Right lobe of liver (tissue), 6 donors: ENCODE measurements around the gene SPAAR. TPM values are rescaled to one million over a fixed set of nuclear protein-coding genes. Genes with fewer than 3 reads are reported as not detected.

Source experiments
- ATAC-seq, 4 donors: fragments of 200-7000 bp; cut with Tn5 transposase; one replicate each; pipeline ENCODE4 v1.9.1; 2020; ENCODE audit warnings: mild to moderate bottlenecking in 4 of 4, moderate library complexity in 4 of 4
- DNase-seq, 3 donors: peaks; one replicate each; pipeline ENCODE4 v3.0.0-alpha.2; 2020
- H3K27ac ChIP-seq, 3 donors: fragments of 200-600 bp; one replicate each; pipeline ENCODE4 v1.8.0; 2022
- H3K27me3 ChIP-seq, 2 donors: fragments of 200-600 bp; one replicate each; pipeline ENCODE4 v1.8.0; 2022
- H3K36me3 ChIP-seq, 4 donors: fragments of 200-600 bp; sonication (generic) in 1 of 4; one replicate each; pipeline versions ENCODE4 v1.5.1 to v1.8.0; 2017 to 2022; ENCODE audit warnings: control low read depth in 1 of 4
- H3K4me1 ChIP-seq, 4 donors: fragments of 200-600 bp; sonication (generic) in 1 of 4; one replicate each; pipeline versions ENCODE4 v1.5.1 to v1.8.0; 2017 to 2022; ENCODE audit warnings: control low read depth in 1 of 4
- H3K4me3 ChIP-seq, 3 donors: fragments of 200-600 bp; one replicate each; pipeline ENCODE4 v1.8.0; 2022
- H3K9me3 ChIP-seq, 4 donors: fragments of 200-600 bp; sonication (generic) in 1 of 4; one replicate each; pipeline versions ENCODE4 v1.5.1 to v1.8.0; 2017 to 2022; ENCODE audit warnings: control low read depth in 1 of 4
- POLR2A ChIP-seq: fragments of 450-650 bp; IDR thresholded peaks from one replicate; pipeline ENCODE4 v1.6.1; 2017; ENCODE audit warnings: antibody characterized with exemption, mild to moderate bottlenecking
- WGBS: methylation state at CpG from one replicate; pipeline ENCODE4 v1.1.6; 2018; ENCODE audit warnings: low coverage, low lambda C conversion rate; ENCODE audit not compliant: insufficient coverage; ENCODE audit errors: missing lambda C conversion rate; 5-methylcytosine and 5-hydroxymethylcytosine counted together
- intact Hi-C, 2 donors: fragments of 100-400 bp; cut with DNase I; formaldehyde crosslinking; loops; one replicate each; pipeline versions ENCODE4 v1.11.2 to v1.14.1; 2022
- total RNA-seq, 6 experiments: library from RNA; depleted of rRNA in 2 of 6; stranded (reverse); fragments of >200 nt in 2 of 6; fragmentation: NEBNext Ultra II Directional in 3 of 6; extraction: Animal tissue kit (Norgen Biotek cat#: 25700) in 3 of 6; gene quantifications; one replicate each; pipeline versions ENCODE4 v1.1.0 to v1.2.4, GENCODE V29; 2016 to 2023
- TF ChIP-seq, protein P1 (sequence below), 4 donors: fragments of 200-600 bp in 3 of 4; fragments of 450-650 bp in 1 of 4; IDR thresholded peaks; one replicate each; pipeline versions ENCODE4 v1.5.1 to v1.8.0; 2016 to 2022; ENCODE audit warnings: antibody characterized with exemption in 4 of 4, mild to moderate bottlenecking in 2 of 4
- donor health status: DM: no; HTN: yes; CAD: no.
- donor health status: DM: no; HTN: no; CAD: no.
- donor health status: DM: no; HTN: no; CAD: no.
- donor health status: DM: no; HTN: yes; CAD: no.
- donor health status: DM: no; HTN: yes; CAD: no.

Gene SPAAR
- total RNA-seq, 6 experiments from 2014 or later: 0.37 to 1.4 (median 0.84) TPM

DNA sequence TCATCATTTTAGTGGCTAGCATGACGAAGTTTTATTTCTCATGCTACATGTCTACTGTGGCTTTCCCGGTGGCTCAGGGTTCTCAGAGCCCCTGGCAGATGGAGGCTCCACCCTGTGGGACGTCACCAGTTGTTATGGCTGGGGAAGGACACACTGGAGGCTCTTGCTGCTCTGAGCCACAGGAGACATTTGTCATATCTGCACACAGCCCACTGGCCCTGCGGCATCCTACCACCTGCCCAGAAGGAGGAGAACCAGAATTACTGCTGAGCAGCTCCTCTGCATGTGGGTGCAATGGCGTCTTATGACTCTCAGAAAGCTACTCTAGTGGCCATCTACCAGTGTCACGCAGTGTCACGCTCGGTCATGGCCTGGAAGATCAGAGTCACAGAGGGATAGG is 45.7 kb upstream of the SPAAR start:
- TF ChIP-seq POLR2A: no peak
- TF ChIP-seq, protein P1, sequence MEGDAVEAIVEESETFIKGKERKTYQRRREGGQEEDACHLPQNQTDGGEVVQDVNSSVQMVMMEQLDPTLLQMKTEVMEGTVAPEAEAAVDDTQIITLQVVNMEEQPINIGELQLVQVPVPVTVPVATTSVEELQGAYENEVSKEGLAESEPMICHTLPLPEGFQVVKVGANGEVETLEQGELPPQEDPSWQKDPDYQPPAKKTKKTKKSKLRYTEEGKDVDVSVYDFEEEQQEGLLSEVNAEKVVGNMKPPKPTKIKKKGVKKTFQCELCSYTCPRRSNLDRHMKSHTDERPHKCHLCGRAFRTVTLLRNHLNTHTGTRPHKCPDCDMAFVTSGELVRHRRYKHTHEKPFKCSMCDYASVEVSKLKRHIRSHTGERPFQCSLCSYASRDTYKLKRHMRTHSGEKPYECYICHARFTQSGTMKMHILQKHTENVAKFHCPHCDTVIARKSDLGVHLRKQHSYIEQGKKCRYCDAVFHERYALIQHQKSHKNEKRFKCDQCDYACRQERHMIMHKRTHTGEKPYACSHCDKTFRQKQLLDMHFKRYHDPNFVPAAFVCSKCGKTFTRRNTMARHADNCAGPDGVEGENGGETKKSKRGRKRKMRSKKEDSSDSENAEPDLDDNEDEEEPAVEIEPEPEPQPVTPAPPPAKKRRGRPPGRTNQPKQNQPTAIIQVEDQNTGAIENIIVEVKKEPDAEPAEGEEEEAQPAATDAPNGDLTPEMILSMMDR (IDR thresholded peaks at IDR 0.05): no peak
- Histone ChIP-seq H3K27me3 (no peaks in the 10 kb centered on the region), H3K4me3 (no peak overlapping the region), H3K9me3 (no peaks in the 10 kb centered on the region), H3K4me1 (no peaks in the 10 kb centered on the region), H3K27ac (no peak overlapping the region), H3K36me3 (no peaks in the 10 kb centered on the region)
- WGBS: 37% methylated on average over 2 of the region's 8 CpGs
- ATAC-seq (no peak), DNase-seq (peak in 1 of 3 donors; percentile 23)
- intact Hi-C loops: no loop called here

DNA sequence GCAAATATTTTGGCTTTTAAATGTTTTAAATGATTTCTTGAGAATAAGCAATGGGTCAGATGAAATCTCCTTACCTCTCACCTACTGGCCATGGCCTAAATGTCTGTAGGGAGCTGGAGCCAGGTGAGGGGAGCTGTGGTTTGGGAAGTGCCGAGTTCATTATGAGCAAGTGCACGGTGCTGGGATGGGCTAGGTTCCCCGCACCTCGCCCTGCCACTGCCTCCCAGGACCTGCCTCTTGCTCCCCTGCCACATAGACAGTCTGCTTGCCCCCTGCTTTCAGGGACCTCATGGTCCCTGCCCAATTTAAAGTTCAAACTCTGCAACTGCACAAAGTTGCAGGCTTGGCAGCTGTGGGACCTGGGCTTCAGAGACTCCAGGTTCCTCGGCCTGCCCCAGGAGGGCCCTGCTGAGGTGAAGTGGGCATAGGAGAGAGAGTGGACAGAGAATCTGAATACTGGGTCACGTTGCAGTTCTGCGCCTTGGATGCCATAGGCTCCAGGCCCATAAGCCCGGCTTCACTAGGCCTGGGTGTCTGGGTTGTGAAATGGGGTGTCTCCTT is 44.5 kb upstream of the SPAAR start:
- H3K4me1 ChIP-seq: no peaks in the 10 kb centered on the region
- H3K27me3 ChIP-seq: no peaks in the 10 kb centered on the region
- H3K9me3 ChIP-seq: no peaks in the 10 kb centered on the region
- DNase-seq: no peak
- H3K4me3 ChIP-seq: no peak overlapping the region
- TF ChIP-seq POLR2A: no peak
- TF ChIP-seq, protein P1 (IDR thresholded peaks at IDR 0.05): no peak
- no peak for ATAC-seq
- H3K27ac ChIP-seq: no peak overlapping the region
- intact Hi-C loops: no loop called here
- 86% methylated on average over 3 of the region's 8 CpGs for WGBS
- no peaks in the 10 kb centered on the region for H3K36me3 ChIP-seq

DNA sequence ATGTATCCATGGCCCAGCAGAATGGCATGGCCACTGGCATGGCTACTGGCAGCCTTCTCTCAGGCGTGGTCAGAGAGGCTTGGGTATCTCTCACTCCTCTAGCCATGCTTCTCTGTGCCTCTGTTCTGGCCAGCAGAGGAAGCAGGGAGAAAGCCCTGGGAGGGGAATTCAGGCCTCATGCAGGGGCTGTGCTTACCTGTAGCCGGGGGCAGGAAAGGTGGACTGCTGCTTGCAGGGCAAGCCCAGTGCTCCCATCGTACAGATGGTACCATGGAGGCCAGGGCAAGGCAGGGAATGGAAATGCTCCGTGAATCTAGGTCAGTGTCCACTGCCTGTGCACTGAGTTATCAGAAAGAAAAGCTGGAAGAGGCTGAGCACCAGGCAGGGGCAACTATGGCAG is 41.8 kb upstream of the SPAAR start:
- intact Hi-C loops: no loop called here
- no peaks in the 10 kb centered on the region for H3K27me3 ChIP-seq
- DNase-seq: peak in 1 of 3 donors; percentile 23
- no peaks in the 10 kb centered on the region for H3K9me3 ChIP-seq
- no peaks in the 10 kb centered on the region for H3K4me1 ChIP-seq
- no peaks in the 10 kb centered on the region for H3K36me3 ChIP-seq
- H3K4me3 ChIP-seq: no peak overlapping the region
- WGBS: no CpG with 5 or more reads among the region's 4 CpGs
- no peak for ATAC-seq
- H3K27ac ChIP-seq: no peak overlapping the region
- no peak for TF ChIP-seq POLR2A
- TF ChIP-seq, protein P1 (IDR thresholded peaks at IDR 0.05): no peak

DNA sequence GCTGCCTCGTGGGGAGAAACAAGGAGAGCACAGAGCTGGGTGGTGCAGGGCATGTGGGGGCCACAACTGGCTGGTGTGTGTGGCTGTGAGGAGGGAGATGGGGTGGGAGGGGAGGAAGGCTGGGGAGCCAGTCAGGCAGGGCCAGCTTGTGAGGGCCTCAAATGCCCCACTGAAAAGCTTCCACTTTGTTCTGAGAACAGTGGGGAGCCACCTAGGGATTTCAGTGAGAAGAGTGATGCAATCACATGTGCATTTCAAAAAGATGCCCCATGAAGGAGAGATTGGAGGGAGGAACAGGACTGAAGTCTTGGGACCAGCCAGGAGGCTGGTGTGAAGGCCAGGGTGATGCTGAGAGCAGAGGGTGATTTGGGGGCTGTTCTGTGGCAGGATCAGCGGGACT is 40.4 kb upstream of the SPAAR start:
- H3K27ac ChIP-seq: no peak overlapping the region
- H3K27me3 ChIP-seq: no peaks in the 10 kb centered on the region
- ATAC-seq (no peak), DNase-seq (no peak)
- intact Hi-C loops: no loop called here
- no peaks in the 10 kb centered on the region for H3K4me1 ChIP-seq
- 50% methylated on average over 1 of the region's 2 CpGs for WGBS
- no peaks in the 10 kb centered on the region for H3K36me3 ChIP-seq
- no peak overlapping the region for H3K4me3 ChIP-seq
- no peak for TF ChIP-seq POLR2A
- TF ChIP-seq, protein P1 (IDR thresholded peaks at IDR 0.05): no peak
- no peaks in the 10 kb centered on the region for H3K9me3 ChIP-seq
